NB4 (cell line): ENCODE results near the gene LYRM9.

Experiments used
- DNase-seq: peaks from one replicate; pipeline ENCODE4 v3.0.0; 2010; ENCODE audit warnings: low read depth
- H3K4me3 ChIP-seq: one replicate; pipeline ENCODE4 v1.5.1; 2011; ENCODE audit warnings: mild to moderate bottlenecking, low read depth, low read length, moderate library complexity
- MYC ChIP-seq: IDR thresholded peaks from 2 replicates; pipeline ENCODE4 v1.6.1; 2011; ENCODE audit warnings: low read depth, low read length
- POLR2A ChIP-seq: IDR thresholded peaks from 2 replicates; pipeline ENCODE4 v1.6.1; 2011; ENCODE audit warnings: mild to moderate bottlenecking; ENCODE audit not compliant: insufficient read length; ENCODE audit errors: extremely low read depth
- TF ChIP-seq, protein P1 (sequence below): IDR thresholded peaks from one replicate; pipeline ENCODE4 v1.5.1; 2012; ENCODE audit warnings: low read depth, low read length
- TF ChIP-seq, protein P2 (sequence below): IDR thresholded peaks from 2 replicates; pipeline ENCODE4 v1.6.1; 2011; ENCODE audit warnings: low read depth, low read length

Gene LYRM9

DNA sequence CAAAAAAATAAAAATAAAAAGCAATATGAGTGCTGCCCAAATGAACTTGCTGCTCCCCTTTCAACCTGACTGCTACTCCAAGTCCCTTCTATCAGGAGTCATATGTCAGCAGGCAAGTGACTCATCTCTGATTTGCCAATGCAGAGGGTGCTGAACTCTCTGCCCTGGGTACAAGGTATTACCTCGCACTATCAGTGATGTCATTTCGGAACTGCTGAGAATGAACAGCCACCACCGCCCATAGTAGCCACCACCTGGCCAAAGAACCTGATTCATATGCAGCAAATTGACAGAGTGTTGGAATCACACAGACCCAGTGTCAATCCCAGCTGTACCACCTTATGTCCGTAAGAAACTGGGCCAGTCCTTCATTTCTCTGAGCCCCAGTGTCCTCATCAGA, 31.2 kb downstream of the LYRM9 start:
- TF ChIP-seq POLR2A: no peak
- TF ChIP-seq MYC: no peak
- TF ChIP-seq, protein P1, sequence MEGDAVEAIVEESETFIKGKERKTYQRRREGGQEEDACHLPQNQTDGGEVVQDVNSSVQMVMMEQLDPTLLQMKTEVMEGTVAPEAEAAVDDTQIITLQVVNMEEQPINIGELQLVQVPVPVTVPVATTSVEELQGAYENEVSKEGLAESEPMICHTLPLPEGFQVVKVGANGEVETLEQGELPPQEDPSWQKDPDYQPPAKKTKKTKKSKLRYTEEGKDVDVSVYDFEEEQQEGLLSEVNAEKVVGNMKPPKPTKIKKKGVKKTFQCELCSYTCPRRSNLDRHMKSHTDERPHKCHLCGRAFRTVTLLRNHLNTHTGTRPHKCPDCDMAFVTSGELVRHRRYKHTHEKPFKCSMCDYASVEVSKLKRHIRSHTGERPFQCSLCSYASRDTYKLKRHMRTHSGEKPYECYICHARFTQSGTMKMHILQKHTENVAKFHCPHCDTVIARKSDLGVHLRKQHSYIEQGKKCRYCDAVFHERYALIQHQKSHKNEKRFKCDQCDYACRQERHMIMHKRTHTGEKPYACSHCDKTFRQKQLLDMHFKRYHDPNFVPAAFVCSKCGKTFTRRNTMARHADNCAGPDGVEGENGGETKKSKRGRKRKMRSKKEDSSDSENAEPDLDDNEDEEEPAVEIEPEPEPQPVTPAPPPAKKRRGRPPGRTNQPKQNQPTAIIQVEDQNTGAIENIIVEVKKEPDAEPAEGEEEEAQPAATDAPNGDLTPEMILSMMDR: no peak
- TF ChIP-seq, protein P2, sequence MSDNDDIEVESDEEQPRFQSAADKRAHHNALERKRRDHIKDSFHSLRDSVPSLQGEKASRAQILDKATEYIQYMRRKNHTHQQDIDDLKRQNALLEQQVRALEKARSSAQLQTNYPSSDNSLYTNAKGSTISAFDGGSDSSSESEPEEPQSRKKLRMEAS: no peak
- no peak for DNase-seq
- H3K4me3 ChIP-seq: no peak overlapping the region

DNA sequence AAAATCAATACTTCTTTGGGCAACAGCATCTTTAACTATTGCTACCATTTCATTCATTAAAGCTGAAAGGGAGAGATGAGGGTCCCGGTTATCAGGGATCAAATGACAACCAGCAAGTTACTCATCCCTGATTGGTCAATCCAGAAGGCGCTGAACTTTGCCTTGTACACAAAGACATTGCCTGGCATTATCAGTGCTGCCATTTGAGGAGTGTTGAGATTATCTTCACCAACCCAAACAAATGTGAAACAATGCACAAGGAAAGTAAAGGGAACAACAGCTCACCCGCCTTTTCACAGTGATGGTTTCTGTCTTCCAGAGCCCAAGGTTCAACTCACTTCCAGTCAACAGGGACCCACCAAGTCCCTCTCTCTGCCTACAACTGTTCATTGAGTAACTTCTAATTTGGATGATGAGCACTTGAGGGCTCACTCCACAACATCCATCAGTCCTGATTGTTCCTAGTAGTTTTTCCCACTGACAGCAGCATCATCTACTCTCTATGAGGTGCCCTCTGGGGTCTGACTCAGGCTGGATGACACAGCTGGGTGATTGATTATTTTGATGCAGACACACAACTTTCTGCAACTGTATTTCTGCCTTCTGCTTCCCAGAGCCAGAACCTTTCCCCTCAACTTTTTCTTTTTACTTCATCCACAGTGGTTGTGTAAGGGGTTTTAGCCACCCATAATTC, 32.0 kb downstream of the LYRM9 start:
- TF ChIP-seq, protein P1: no peak
- no peak for TF ChIP-seq POLR2A
- TF ChIP-seq, protein P2: no peak
- no peak for TF ChIP-seq MYC
- DNase-seq: no peak

DNA sequence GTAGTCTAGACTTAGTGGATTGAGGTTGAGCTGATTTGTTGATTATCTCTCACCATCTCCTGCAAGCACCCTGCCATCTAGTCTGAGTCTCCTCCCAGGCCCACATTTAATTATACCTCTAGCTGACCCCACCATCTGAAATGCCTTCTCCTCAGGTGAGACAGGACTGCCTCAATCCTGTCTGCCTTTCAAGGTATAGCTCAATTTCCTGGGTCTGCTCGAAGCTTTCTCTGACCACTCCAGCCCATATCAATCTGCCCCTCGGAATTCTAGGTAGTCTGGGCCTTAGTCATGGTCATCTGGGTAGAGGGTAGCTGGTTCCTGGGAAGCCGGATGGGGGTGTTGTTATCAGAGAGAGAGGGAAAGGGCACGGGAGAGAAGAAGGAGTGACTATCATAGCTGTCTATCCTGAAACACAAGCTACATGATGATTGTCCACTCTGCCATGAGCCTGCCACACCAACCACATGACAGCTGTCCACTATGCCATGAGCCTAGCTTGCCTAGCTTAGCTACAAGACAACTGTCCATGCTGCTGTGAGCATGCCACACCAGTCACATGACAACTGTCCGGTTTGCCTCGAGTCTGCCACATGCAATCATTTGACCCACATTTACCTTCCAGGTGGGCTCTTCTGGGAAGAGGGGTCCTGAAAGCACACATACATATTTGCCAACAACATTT, 34.4 kb downstream of the LYRM9 start:
- TF ChIP-seq POLR2A (no peak), MYC (no peak)
- TF ChIP-seq, protein P1: no peak
- TF ChIP-seq, protein P2: no peak
- H3K4me3 ChIP-seq: no peak overlapping the region
- DNase-seq: no peak

More for the DNA sequence above, 32.0 kb downstream of the LYRM9 start:
- no peak overlapping the region for H3K4me3 ChIP-seq

DNA sequence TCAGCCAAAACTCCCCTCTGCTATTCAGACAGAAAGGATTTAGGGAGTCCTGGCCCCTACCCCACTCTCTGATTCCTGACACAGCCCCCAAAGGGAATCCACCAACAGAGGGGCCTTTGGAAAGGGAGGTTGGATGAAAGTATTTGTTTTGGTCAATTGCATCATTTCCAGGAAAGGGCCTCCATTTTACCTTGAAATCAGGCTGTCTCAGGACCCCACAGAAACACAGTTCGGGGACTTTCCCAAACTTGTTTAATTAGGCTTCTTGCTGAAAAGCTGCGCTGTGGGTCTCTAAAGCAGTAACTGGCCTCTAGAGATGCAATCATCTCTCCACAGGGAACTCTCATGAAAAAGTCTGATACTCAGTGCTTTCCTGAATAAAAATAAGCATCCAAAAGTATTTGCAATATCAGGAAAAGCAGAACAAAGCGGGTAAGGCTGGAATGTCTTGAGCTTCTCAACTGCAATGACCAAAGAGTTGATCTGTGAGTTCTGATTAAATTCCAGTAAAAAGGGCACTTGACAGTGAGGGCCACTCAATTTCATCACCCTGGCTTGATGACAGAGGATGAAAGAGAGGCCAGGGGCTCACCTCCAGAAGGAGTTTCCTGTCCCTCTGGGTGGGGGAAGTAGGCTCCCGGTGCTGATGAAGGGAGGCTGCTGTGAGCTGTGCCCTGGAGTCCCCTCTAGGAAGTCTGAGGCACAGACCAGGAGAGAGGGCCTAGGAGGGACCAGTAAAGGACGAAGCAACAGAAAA, 36.3 kb downstream of the LYRM9 start:
- TF ChIP-seq, protein P1: no peak
- TF ChIP-seq POLR2A (no peak), MYC (no peak)
- TF ChIP-seq, protein P2: no peak
- no peak overlapping the region for H3K4me3 ChIP-seq
- DNase-seq: no peak

DNA sequence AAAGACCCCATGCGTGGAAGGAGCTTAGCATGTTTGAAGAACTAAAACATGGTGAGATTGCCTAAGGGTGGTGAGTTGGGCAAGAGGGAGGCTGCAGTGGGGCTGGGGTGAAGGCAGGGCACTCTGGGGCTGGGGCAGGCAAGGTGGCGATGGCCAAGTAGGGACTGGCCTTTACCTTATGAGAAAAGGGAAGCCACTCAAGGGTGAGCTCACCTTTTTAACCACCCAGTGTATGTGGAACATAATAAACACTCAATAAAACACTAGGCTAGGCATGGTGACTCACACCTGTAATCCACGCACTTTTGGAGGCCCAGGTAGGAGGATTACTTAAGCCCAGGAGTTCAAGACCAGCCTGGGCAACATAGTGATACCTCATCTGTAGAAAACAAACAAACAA, 37.7 kb downstream of the LYRM9 start:
- DNase-seq: no peak
- no peak overlapping the region for H3K4me3 ChIP-seq
- TF ChIP-seq, protein P1: no peak
- no peak for TF ChIP-seq POLR2A
- TF ChIP-seq, protein P2: no peak
- TF ChIP-seq MYC: no peak
